Osteoblast (primary cell): ENCODE measurements around the gene SGO2. TPM values are rescaled to one million over a fixed set of nuclear protein-coding genes. Genes with fewer than 3 reads are reported as not detected.
"Not testable (repeated sequence)": the region's sequence is repeated elsewhere in the genome, so short reads cannot be mapped to it uniquely, and the experiment has no call there.

Experiments used
- DNase-seq: peaks from one replicate; pipeline ENCODE4 v3.0.0; 2011; ENCODE audit warnings: low spot score, mixed read lengths; ENCODE audit not compliant: insufficient read length; ENCODE audit errors: missing footprints
- H2AFZ ChIP-seq: 2 replicates; pipeline ENCODE4 v1.6.0; 2011; ENCODE audit warnings: mild to moderate bottlenecking, low read length
- H3K27ac ChIP-seq: 2 replicates; pipeline ENCODE4 v1.5.1; 2011; ENCODE audit warnings: mild to moderate bottlenecking, low read depth, low read length, moderate library complexity
- H3K27me3 ChIP-seq: 2 replicates; pipeline ENCODE4 v1.6.0; 2012; ENCODE audit warnings: mild to moderate bottlenecking, control low read depth, inconsistent platforms, low read length, moderate library complexity; ENCODE audit not compliant: insufficient read depth
- H3K36me3 ChIP-seq: 2 replicates; pipeline ENCODE4 v1.5.1; 2011; ENCODE audit warnings: mild to moderate bottlenecking, low read length, control low read depth, moderate library complexity; ENCODE audit not compliant: insufficient read depth
- H3K4me1 ChIP-seq: 2 replicates; pipeline ENCODE4 v1.5.1; 2011; ENCODE audit warnings: mild to moderate bottlenecking, low read length, control low read depth, moderate library complexity; ENCODE audit not compliant: insufficient read depth
- H3K4me2 ChIP-seq: 2 replicates; pipeline ENCODE4 v1.6.0; 2011; ENCODE audit warnings: mild to moderate bottlenecking, low read length; ENCODE audit not compliant: insufficient read depth
- H3K4me3 ChIP-seq: fragments of 200-600 bp; sonication (generic); 3 replicates; pipeline ENCODE4 v1.5.1; 2012; ENCODE audit warnings: mild to moderate bottlenecking, low read length, inconsistent platforms; ENCODE audit not compliant: insufficient read depth
- H3K79me2 ChIP-seq: 2 replicates; pipeline ENCODE4 v1.6.0; 2012; ENCODE audit warnings: mild to moderate bottlenecking, low read length, control low read depth, inconsistent platforms; ENCODE audit not compliant: insufficient read depth
- H3K9me3 ChIP-seq: 2 replicates; pipeline ENCODE4 v1.5.1; 2011; ENCODE audit warnings: low read depth, low read length, control low read depth
- H4K20me1 ChIP-seq: 2 replicates; pipeline ENCODE4 v1.6.0; 2012; ENCODE audit warnings: mild to moderate bottlenecking, low read length, control low read depth; ENCODE audit not compliant: insufficient read depth
- total RNA-seq: library from RNA; depleted of rRNA; stranded (reverse); fragments of >200 nt; gene quantifications from 2 replicates; pipeline ENCODE4 v1.2.3, GENCODE V29; 2012
- TF ChIP-seq, protein P1 (sequence below): IDR thresholded peaks from 2 replicates; pipeline ENCODE4 v1.5.1; 2011; ENCODE audit warnings: mild to moderate bottlenecking, low read depth, low read length, moderate library complexity; ENCODE audit errors: extremely low read depth

SGO2 gene
- total RNA-seq, 1 donor: 4.0 TPM

DNA sequence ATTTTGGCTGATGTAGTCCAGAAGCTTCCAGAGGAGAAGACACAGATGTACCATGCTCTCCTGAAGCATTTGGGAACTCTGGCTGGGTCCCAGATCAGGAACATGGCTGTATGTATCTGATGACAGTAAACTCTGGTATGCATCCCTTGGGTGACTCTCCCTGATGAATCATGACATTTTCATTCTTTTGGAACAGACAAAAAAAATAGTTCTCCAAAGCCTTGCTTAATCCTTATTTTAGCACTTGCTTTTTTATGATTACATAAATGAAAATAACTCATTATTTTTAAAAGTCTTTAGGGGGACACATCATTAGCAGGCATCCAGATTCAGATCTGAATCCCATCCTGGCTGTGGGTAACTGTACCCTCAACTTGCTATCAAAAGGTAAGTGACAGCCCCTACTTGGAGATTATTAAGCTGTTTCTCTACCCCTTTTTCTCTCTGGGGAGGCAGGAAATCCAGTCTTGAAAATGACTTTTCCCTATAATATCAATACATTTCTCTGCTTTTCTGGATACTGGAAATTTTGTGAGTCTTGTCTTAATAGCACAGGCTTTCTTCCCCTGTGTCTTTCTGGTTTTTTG lies 83.1 kb downstream of the SGO2 start:
- Histone ChIP-seq H3K4me2 (peak overlapping the region; percentile 76), H3K79me2 (no peaks in the 10 kb centered on the region), H3K36me3 (no peaks in the 10 kb centered on the region), H3K9me3 (no peaks in the 10 kb centered on the region), H3K27ac (peak overlapping the region; percentile 70), H3K27me3 (no peaks in the 10 kb centered on the region), H3K4me3 (peak overlapping the region; percentile 47), H3K4me1 (peaks cover 27% of the 10 kb centered on the region), H2AFZ (no peak overlapping the region), H4K20me1 (no peaks in the 10 kb centered on the region)
- TF ChIP-seq, protein P1, sequence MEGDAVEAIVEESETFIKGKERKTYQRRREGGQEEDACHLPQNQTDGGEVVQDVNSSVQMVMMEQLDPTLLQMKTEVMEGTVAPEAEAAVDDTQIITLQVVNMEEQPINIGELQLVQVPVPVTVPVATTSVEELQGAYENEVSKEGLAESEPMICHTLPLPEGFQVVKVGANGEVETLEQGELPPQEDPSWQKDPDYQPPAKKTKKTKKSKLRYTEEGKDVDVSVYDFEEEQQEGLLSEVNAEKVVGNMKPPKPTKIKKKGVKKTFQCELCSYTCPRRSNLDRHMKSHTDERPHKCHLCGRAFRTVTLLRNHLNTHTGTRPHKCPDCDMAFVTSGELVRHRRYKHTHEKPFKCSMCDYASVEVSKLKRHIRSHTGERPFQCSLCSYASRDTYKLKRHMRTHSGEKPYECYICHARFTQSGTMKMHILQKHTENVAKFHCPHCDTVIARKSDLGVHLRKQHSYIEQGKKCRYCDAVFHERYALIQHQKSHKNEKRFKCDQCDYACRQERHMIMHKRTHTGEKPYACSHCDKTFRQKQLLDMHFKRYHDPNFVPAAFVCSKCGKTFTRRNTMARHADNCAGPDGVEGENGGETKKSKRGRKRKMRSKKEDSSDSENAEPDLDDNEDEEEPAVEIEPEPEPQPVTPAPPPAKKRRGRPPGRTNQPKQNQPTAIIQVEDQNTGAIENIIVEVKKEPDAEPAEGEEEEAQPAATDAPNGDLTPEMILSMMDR: no peak
- no peak for DNase-seq

- peaks cover 24% of the 10 kb centered on the region for H3K4me1 ChIP-seq
- H3K36me3 ChIP-seq, H3K27ac ChIP-seq, H2AFZ ChIP-seq, H3K4me2 ChIP-seq, H3K27me3 ChIP-seq, H3K9me3 ChIP-seq, DNase-seq, H3K79me2 ChIP-seq, H3K4me3 ChIP-seq, H4K20me1 ChIP-seq: not testable (repeated sequence)
Observed at GRCh38 chr2:200610217-200610616, 84.2 kb downstream of the SGO2 start.

DNA sequence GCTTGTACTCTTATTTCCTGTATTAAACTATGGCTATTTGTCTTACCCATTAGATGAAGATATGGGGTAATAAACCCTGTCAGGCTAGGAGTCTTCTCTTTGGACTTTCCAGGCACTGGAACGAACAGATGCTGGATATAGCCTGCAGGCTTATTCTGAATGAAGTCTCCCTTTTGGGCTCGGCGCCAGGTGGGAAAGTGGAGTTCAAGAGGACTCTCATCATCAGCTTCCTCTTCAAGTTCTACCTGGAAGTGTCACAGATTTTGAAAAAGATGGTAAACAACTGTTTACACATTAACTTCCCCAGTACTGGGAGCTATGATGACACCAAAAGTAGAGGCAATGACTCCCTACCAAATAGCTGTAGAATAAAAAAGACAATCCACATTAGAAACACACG lies 87.7 kb downstream of the SGO2 start:
- Histone ChIP-seq H3K36me3 (no peaks in the 10 kb centered on the region), H3K4me2 (no peak overlapping the region), H3K9me3 (no peaks in the 10 kb centered on the region), H3K79me2 (no peaks in the 10 kb centered on the region), H3K4me3 (no peak overlapping the region), H3K27ac (no peak overlapping the region), H2AFZ (no peak overlapping the region), H4K20me1 (no peaks in the 10 kb centered on the region), H3K27me3 (no peaks in the 10 kb centered on the region), H3K4me1 (peaks cover 48% of the 10 kb centered on the region)
- TF ChIP-seq, protein P1: no peak
- no peak for DNase-seq

GRCh38 chr2:200614249-200614648 lies 88.2 kb downstream of the SGO2 start:
- H3K9me3 ChIP-seq: no peaks in the 10 kb centered on the region
- no peak overlapping the region for H3K27ac ChIP-seq
- TF ChIP-seq, protein P1: no peak
- peaks cover 48% of the 10 kb centered on the region for H3K4me1 ChIP-seq
- no peak overlapping the region for H3K4me3 ChIP-seq
- DNase-seq: no peak
- no peaks in the 10 kb centered on the region for H3K79me2 ChIP-seq
- H3K27me3 ChIP-seq: no peaks in the 10 kb centered on the region
- no peak overlapping the region for H3K4me2 ChIP-seq
- H4K20me1 ChIP-seq: no peaks in the 10 kb centered on the region
- no peak overlapping the region for H2AFZ ChIP-seq
- no peaks in the 10 kb centered on the region for H3K36me3 ChIP-seq
